OCI-LY7 (cell line): ENCODE data around the gene FGB. TPM values are rescaled to one million over a fixed set of nuclear protein-coding genes. Genes with fewer than 3 reads are reported as not detected.

Experiments
- BruUV-seq: library from RNA; stranded (reverse); fragments of 400-500 nt; replicated peaks from 2 replicates; lab custom pipeline; 2021; lab: Mats Ljungman, UMichigan
- CTCF ChIA-PET: fragments of 300-600 bp; sonication (Branson Sonifier 250); formaldehyde crosslinking; loops from one replicate; lab custom pipeline; 2022; ENCODE audit warnings: antibody characterized with exemption; ENCODE audit not compliant: unreplicated experiment; lab: Charles Lee
- POLR2A ChIA-PET: fragments of 300-600 bp; sonication (Branson Sonifier 250); formaldehyde crosslinking; loops from one replicate; lab custom pipeline; 2022; ENCODE audit warnings: antibody characterized with exemption; lab: Charles Lee
- DNase-seq: peaks from one replicate; pipeline ENCODE4 v3.0.0-alpha.2; 2015; ENCODE audit warnings: low spot score
- H2AFZ ChIP-seq: fragments of 200-600 bp; sonication (generic), shearing (Covaris generic); 2 replicates; pipeline ENCODE4 v1.6.1; 2014; ENCODE audit warnings: mild to moderate bottlenecking, antibody characterized with exemption, low read length, moderate library complexity
- H3K27ac ChIP-seq: fragments of 200-600 bp; sonication (generic); 2 replicates; pipeline ENCODE4 v1.5.1; 2014; ENCODE audit warnings: mixed run types, low read depth, mild to moderate bottlenecking, moderate library complexity, low read length, inconsistent platforms; ENCODE audit not compliant: poor library complexity, severe bottlenecking
- H3K36me3 ChIP-seq: fragments of 200-600 bp; sonication (generic); 2 replicates; pipeline ENCODE4 v1.6.1; 2014; ENCODE audit warnings: mild to moderate bottlenecking, antibody characterized with exemption, low read length, moderate library complexity, mixed read lengths; ENCODE audit not compliant: insufficient read depth
- H3K4me1 ChIP-seq: fragments of 200-600 bp; sonication (generic); 2 replicates; pipeline ENCODE4 v1.5.1; 2014; ENCODE audit warnings: mild to moderate bottlenecking, low read length; ENCODE audit not compliant: insufficient read depth, poor library complexity, severe bottlenecking
- H3K4me2 ChIP-seq: fragments of 200-600 bp; sonication (generic); 2 replicates; pipeline ENCODE4 v1.6.1; 2014; ENCODE audit warnings: mild to moderate bottlenecking, low read length
- H3K4me3 ChIP-seq: fragments of 200-600 bp; sonication (generic); 2 replicates; pipeline ENCODE4 v1.5.1; 2014; ENCODE audit warnings: mild to moderate bottlenecking, low read depth, low read length; ENCODE audit not compliant: poor library complexity, severe bottlenecking
- H3K79me2 ChIP-seq: fragments of 200-600 bp; sonication (generic); 2 replicates; pipeline ENCODE4 v1.6.1; 2016; ENCODE audit warnings: low read depth, mild to moderate bottlenecking, low read length, moderate library complexity, mixed read lengths; ENCODE audit not compliant: insufficient read depth
- H3K9me2 ChIP-seq: fragments of 200-600 bp; sonication (generic); 2 replicates; pipeline ENCODE4 v1.6.1; 2016; ENCODE audit warnings: mild to moderate bottlenecking, low read length, mixed read lengths; ENCODE audit not compliant: insufficient read depth
- H3K9me3 ChIP-seq: fragments of 200-600 bp; sonication (generic); 2 replicates; pipeline ENCODE4 v1.6.1; 2014; ENCODE audit warnings: mild to moderate bottlenecking, mixed run types, low read length, mixed read lengths
- H4K20me1 ChIP-seq: fragments of 200-600 bp; sonication (generic); 2 replicates; pipeline ENCODE4 v1.6.1; 2014; ENCODE audit warnings: mild to moderate bottlenecking, antibody characterized with exemption, low read length, moderate library complexity, mixed read lengths; ENCODE audit not compliant: insufficient read depth
- CTCF ChIP-seq: fragments of 200-600 bp; sonication (generic); conservative IDR thresholded peaks from 2 replicates; pipeline ENCODE4 v1.5.1; 2014; ENCODE audit warnings: mild to moderate bottlenecking, antibody characterized with exemption, low read length, moderate library complexity, mixed read lengths
- EZH2phosphoT487 ChIP-seq: fragments of 200-600 bp; sonication (generic); IDR thresholded peaks from 2 replicates; pipeline ENCODE4 v1.6.1; 2018; ENCODE audit warnings: low read depth, borderline replicate concordance, mild to moderate bottlenecking, mixed run types, antibody characterized with exemption, low read length, moderate library complexity, mixed read lengths
- intact Hi-C: fragments of 100-400 bp; cut with micrococcal nuclease; formaldehyde crosslinking; loops from one replicate; pipeline ENCODE4 v1.10.0; 2022; ENCODE audit not compliant: unreplicated experiment
- total RNA-seq, 2 experiments: library from RNA; depleted of rRNA in 1 of 2; stranded (reverse); fragments of >200 nt in 1 of 2; shearing (Covaris generic) in 1 of 2; gene quantifications; 2 replicates each; pipeline ENCODE4 v1.2.3, GENCODE V29; 2014 to 2022

FGB gene
- total RNA-seq, 2 experiments from 2014 or later: not detected

GRCh38 chr4:154582723-154583122 is 19.9 kb downstream of the FGB start:
- Histone ChIP-seq H3K4me1 (no peaks in the 10 kb centered on the region), H3K79me2 (no peaks in the 10 kb centered on the region), H3K36me3 (no peaks in the 10 kb centered on the region), H3K4me2 (no peak overlapping the region), H3K27ac (no peak overlapping the region), H3K9me3 (no peaks in the 10 kb centered on the region), H3K4me3 (no peak overlapping the region), H2AFZ (no peak overlapping the region), H4K20me1 (no peaks in the 10 kb centered on the region), H3K9me2 (no peaks in the 10 kb centered on the region)
- CTCF ChIA-PET: no interaction called here
- DNase-seq: no peak
- intact Hi-C loops: no loop called here
- POLR2A ChIA-PET: interaction anchor here (0.8 kb wide), 1 partner anchor 55 kb away, joined by 4 read pairs; no protein-coding TSS in a partner anchor
- TF ChIP-seq EZH2phosphoT487 (no peak), CTCF (no peak)
- BruUV-seq: no TSS peak

GRCh38 chr4:154583230-154583629 is 20.4 kb downstream of the FGB start:
- BruUV-seq: no TSS peak

More at GRCh38 chr4:154583230-154583629, 20.4 kb downstream of the FGB start:
- Histone ChIP-seq H3K27ac (no peak overlapping the region), H3K4me1 (no peaks in the 10 kb centered on the region), H2AFZ (no peak overlapping the region), H3K79me2 (no peaks in the 10 kb centered on the region), H3K4me3 (no peak overlapping the region), H4K20me1 (no peaks in the 10 kb centered on the region), H3K36me3 (no peaks in the 10 kb centered on the region), H3K4me2 (no peak overlapping the region), H3K9me3 (no peaks in the 10 kb centered on the region), H3K9me2 (no peaks in the 10 kb centered on the region)
- no peak for DNase-seq
- intact Hi-C loops: no loop called here
- ChIA-PET POLR2A (interaction anchor here (0.8 kb wide), 2 partner anchors 10 to 56 kb away, joined by 3 to 4 read pairs; no protein-coding TSS in a partner anchor), CTCF (no interaction called here)
- TF ChIP-seq CTCF (no peak), EZH2phosphoT487 (no peak)
